ENCODE measurements around the gene PCBD1.
"Not testable (repeated sequence)": the region's sequence is repeated elsewhere in the genome, so short reads cannot be mapped to it uniquely, and the experiment has no call there.

PCBD1 gene

GRCh38 chr10:70887804-70888800 lies at the start of gene PCBD1:
Gene PCBD1 (minus strand): TSS chr10:70888565. CDS start chr10:70888533, 32 bp downstream.
- peak; percentile 40 to 47 for DNase-seq (ENCODE audit: low read depth in 2 of 2)

DNA sequence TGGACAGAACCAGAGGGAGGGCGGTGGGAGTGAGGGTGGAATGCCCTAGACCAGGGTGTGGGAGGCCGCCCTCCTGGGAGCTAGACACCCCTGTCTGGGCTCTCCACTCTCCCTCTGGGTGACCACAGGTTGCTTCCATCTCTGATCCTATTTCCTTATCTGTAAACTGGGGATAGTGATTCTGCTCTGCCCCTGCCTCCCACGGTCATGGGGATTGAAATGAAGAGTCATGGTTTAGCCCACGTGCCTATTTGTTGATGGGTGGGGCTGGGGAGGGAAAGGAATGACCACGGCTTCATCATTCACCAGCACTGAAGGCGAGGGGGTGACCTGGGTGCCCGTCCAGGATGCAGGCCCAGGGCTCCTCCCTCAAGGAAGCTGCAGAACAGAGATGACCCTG lies 49.3 kb upstream of the PCBD1 start:
- DNase-seq (ENCODE audit: low read depth in 2 of 2): no peak

- no peak for DNase-seq (ENCODE audit: low read depth in 2 of 2)
These were observed 47.7 kb upstream of the PCBD1 start for GRCh38 chr10:70936111-70936510.

DNA sequence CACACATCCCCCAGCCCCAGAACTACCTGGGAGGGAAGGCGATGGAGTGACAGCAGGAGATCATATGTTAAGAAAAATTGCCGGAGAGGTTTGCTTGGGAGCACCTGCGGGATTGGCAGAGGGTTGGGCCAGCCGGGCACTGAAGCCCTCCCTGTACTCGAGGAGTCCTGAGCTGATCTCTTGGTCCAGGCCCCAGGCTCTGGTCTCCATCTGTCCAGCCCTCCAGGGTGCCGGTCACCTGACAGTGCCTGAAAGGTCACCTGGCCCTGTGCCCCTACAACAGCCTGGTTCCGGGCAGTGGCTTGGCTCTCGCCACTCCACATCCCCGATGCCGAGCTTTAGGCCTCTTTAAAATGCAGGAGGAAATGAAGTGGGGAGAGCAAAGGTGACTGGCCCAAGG lies 47.3 kb upstream of the PCBD1 start:
- no peak for DNase-seq (ENCODE audit: low read depth in 2 of 2)

- no peak for DNase-seq (ENCODE audit: low read depth in 2 of 2)
These were observed 46.8 kb upstream of the PCBD1 start for GRCh38 chr10:70935125-70935625.

- no peak for DNase-seq (ENCODE audit: low read depth in 2 of 2)
These were observed 46.3 kb upstream of the PCBD1 start for GRCh38 chr10:70934701-70935100.

- DNase-seq (ENCODE audit: low read depth in 2 of 2): no peak
These were observed 44.2 kb upstream of the PCBD1 start for GRCh38 chr10:70932392-70933196.

DNA sequence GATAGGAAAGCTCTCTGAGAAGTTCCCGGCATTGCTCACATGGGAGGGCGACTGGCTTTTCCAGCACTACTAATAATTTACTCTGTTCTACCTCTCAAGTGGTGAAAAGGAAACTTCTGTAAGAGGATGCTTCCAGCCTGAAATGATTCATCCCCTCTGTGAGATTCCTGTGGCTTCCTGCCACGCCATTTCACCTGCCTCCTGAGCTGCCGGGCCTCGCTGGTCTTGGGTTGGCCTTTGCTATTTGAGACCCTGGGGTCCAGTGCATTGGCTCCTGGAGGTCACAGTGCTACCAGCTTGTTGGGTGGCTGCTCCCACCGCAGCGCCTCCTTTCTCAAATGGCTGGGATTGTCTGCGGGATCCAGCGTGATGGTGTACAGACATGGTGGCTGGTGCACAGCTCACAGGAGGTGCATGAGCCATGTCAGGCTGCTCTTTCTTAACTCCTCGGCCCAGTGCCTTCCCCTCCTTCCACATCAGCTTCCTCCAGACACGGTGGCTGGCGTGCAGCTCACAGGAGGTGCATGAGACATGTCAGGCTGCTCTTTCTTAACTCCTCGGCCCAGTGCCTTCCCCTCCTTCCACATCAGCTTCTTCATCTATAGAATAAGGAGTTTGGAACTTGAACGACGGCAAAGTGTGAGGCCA lies 42.9 kb upstream of the PCBD1 start:
- DNase-seq (ENCODE audit: low read depth in 2 of 2): no peak

DNA sequence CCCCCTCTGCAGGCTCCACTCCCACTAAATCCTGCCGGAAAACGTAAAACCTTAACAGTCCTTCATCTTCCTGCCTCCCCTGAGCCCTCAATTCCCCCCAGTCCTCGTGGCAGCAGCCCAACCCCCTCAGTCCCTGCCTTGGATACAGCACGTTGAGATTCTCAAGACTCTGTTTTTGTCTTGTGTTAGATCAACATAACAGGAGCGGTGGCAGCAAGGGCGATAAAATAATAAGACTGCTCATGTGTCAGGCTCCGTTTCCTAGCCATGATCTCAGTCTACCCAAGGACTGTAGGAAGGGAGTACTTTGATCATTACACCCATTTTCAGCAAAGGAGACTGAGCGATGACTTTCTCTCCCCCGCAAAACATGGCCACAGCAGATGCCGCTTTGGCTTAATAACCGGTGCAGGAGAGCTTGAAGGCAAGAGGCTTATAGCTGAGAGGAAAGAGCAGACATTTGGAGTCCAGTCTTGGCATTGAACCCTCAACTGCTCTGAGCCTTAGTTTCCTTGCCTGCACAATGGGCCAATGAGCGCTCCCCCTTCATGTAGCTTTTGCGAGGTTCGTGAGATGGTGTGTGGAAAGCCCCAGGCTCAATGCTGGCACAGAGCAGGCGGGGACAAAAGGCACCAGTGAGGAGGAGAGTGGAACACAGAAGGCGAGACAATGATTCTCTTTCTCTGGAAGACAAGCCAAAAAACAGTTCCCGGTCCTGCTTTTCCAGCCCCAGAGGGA lies 42.1 kb upstream of the PCBD1 start:
- DNase-seq (ENCODE audit: low read depth in 2 of 2): no peak

DNA sequence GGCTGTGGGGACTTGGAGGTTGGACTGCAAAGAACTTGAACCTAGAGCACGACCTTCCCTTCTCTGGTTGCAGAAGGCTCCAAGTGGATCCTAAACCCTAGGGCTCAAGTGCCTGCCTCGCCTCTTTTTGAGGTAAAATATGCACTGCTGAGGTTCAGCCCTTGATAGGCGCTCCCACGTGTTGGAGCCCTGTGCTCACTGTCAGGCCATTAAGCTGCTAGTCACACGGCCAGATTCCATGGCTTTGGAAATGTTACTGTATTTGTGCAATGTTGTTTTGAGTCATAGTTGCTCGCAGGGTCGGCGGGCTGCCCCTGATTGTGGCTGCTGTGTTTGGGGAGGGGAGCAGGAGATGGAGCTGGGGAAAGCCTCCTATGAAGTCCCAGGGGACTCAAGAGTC lies 39.8 kb upstream of the PCBD1 start:
- no peak for DNase-seq (ENCODE audit: low read depth in 2 of 2)

DNA sequence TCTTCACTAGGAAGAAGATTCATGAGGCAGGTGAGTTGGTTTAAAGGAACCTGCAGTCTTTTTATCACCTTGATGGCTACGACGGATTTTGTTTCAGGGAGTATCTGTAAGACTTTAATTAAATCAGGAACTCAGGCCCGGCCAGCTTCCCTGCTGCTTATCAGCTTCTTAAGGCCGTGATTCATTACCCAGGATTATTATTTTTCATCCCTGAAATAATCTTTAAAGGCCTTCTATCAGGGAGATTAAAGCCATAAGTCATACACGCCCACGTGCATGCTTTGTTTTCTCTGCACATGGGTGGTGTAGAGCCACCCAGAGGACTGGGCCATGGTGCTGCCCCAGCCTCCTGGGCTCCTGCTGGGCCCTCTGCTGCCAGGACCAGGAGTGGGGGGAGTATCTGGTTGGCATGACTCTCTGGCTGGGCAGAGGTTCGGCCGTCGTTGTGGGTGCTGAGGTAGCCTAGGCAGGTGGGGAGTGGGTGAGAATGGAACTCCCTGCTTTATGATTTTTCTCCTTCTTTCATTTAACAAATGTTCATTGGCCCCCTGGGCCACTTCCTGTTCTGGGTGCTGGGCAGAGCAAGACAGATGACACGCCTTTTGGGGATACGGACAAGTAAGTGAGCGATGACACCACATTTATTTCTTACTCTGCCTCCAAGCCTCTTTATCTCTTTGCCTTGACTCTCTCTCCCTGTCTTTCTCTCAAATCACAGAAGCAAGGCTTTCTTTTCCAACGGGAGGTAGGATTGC lies 39.0 kb upstream of the PCBD1 start:
- DNase-seq (ENCODE audit: low read depth in 2 of 2): no peak

GRCh38 chr10:70926226-70927000 lies 38.0 kb upstream of the PCBD1 start:
- no peak for DNase-seq (ENCODE audit: low read depth in 2 of 2)

DNA sequence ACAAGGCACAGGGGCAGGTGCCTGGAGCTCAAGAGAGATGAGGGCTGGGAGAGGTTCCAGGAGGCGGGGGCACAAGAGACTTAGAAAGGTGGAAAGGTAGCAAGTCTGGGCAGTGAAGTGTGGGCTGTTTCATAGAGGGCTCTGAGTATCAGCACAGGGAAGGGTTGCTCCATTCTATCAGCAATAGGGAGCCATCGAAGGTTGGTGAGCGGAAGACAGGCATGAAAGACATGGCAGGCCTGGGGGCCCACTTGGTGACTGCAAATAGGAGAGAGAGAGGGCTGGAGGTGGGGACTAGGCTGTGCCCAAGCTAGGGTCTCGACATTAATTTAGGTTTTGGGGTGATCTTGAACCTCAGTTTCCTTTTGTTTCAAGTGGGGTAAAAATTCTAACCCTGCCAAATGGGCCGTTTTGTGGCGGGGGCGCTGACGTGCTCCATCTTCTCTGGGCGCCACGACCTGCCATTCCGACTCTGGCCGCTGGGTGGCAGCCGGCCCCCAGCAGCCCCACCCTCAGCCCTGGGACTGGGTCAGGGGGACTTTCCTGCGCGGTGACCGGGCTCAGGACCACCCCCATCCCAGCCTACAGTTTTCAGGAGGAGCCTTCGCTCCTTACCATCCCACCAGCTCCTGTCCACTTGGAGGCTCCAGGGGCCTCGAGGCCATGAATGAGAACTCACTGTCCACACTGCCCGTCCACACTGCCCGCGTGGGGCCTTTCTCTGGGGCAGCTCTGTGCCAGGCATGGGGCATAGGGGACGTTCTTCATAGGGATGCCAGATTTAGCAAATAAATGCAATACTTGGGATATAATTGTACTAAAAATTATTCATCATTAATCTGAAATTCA lies 37.2 kb upstream of the PCBD1 start:
- DNase-seq (ENCODE audit: low read depth in 2 of 2): peak in 1 of 2 donors; percentile 17

DNA sequence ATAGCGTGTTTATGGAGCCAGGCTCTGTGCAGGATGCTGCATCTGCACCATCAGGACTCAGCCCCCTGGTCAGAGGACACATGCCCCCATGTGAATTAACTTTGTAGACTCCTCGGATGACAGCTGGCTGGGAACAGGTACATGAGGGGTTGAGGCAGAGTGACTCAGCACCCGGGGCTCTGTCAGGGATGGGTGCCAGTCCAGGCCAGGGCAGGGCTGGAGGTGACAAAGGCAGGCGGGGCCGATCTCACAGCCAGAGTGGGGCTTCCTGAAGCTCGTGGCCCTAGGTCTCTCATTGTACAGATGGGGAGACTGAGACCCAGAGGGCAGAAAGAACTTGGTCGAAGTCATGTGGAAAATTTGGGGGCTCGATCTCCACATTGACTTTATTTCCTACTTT lies 35.3 kb upstream of the PCBD1 start:
- no peak for DNase-seq (ENCODE audit: low read depth in 2 of 2)

DNA sequence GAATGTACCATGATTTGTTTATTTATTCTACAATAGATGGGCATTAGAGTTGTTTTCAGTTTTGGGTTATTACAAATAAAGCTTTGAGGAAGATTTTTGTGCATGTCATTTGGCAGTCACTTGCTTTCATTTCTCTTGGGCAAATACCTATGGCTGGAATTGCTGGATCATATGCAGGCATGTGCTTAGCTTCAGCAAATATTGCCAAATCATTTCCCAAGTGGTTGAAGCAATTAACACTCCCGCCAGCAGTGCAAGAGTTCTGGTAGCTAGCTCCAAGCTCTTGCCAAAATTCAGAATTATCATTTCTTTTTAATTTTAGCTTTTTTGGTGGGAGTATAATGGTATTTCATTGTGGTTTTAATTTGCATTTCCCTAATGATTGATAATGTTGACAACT lies 32.9 kb upstream of the PCBD1 start:
- no peak for DNase-seq (ENCODE audit: low read depth in 2 of 2)

DNA sequence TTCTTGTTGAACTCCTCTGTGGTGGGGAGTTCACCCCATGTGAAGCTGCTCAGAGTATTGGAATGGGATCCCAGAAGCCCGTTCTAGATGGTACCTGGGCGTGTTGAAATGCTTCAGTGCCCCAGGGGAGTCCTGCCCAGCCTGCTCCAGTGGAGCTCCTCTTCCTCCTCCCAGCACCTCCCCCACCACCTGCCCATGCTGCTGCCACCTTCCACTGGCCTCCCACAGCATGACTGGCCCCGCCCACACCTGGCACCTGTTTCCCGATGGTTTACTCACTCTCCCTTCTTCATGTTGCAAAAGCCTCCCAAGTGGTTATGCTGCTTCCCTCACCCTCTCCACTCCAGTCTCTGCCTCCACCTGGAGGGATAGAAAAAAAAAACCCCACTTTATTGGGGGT lies 32.2 kb upstream of the PCBD1 start:
- no peak for DNase-seq (ENCODE audit: low read depth in 2 of 2)

GRCh38 chr10:70919906-70920305 lies 31.5 kb upstream of the PCBD1 start:
- not testable (repeated sequence) for DNase-seq (ENCODE audit: low read depth in 2 of 2)

DNA sequence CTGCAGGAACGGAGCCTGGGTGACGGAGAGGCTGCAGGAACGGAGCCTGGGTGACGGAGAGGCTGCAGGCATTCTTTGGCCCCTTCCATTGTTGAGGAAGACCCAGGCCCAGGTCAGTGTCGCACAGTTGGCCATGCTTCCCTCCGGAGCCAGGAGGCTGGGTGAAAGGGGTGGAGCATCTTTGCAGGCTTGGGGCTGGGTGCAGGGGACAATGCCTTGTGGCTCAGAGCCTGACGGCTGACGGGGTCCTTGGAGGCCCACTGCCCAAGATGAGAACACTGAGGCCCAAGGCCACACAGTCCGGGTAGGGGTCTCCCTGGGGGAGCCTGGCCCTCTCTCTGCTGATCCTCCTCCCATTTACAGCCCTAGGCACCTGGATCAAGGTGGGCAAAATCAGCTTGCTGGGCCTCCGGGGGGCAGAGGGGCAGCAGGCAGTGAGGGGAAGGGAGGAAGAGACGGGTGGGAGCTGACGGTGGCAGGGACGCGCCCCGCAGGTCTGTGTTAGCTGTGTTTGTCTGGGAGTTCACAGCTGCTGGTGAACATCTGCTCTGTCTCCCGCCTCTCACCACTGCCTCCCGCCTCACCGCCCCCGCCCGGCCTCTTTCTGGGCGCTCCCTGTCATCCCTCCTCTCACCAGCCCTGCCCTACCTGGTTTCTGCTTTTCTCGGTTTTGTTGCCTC lies 30.6 kb upstream of the PCBD1 start:
- DNase-seq (ENCODE audit: low read depth in 2 of 2): no peak
